ENCODE measurements around the gene MLIP. TPM values are rescaled to one million over a fixed set of nuclear protein-coding genes. Genes with fewer than 3 reads are reported as not detected.

The MLIP gene
- total and polyA plus RNA-seq, 2 experiments from 2014 or later, result not detected

DNA sequence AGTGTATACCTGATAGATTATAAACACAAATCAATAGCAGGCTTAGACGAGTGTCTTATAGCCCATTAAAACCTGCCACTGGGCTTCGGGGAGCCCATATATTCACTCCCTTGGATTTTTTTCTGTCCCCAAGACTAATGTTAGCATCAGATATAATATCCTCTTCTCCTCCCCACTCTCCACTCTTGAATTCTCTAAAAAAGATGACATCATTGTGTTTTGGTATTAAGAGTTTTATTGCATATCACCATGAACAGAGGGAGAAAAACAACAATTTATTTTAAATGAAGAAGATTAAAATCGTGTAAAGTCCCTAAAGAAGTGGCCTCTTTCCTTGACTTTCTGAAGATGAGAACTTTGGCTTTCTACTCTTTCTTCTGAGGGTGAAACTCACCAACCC, 84.4 kb downstream of the MLIP start:
- Histone ChIP-seq H3K4me2 (no peak overlapping the region), H3K79me2 (replicated peaks; ENCODE audit: insufficient read depth) (no peaks in the 10 kb centered on the region), H3K36me3 (ENCODE audit: insufficient read depth) (no peaks in the 10 kb centered on the region), H3K27ac (ENCODE audit: low read depth) (no peak overlapping the region), H3K27me3 (ENCODE audit: insufficient read depth) (no peaks in the 10 kb centered on the region), H4K20me1 (replicated peaks; ENCODE audit: insufficient read depth) (no peaks in the 10 kb centered on the region), H3F3A (replicated peaks; ENCODE audit: low read depth) (no peaks in the 10 kb centered on the region), H2AFZ (no peak overlapping the region), H3K4me3 (no peak overlapping the region), H3K4me1 (ENCODE audit: insufficient read depth) (peaks cover 11% of the 10 kb centered on the region; the same call in 1 of the 2 replicates), H3K9me2 (ENCODE audit: insufficient read depth) (peaks cover 3% of the 10 kb centered on the region)
- Mint-ChIP-seq H3K4me3 (no peak overlapping the region), H3K4me1 (peaks cover 15% of the 10 kb centered on the region), H3K27ac (no peak overlapping the region), H3K36me3 (ENCODE audit: low read depth) (no peaks in the 10 kb centered on the region), H3K9me3 (no peaks in the 10 kb centered on the region), H3K27me3 (ENCODE audit: insufficient read depth, low read depth, poor library complexity) (no peaks in the 10 kb centered on the region)
- DNase-seq (ENCODE audit: low spot score) (no peak), ATAC-seq (no peak)
- TF ChIP-seq ZNF331 (CRISPR knock-in tag; IDR thresholded peaks at IDR 0.05; ENCODE audit: low read depth) (no peak), POLR2AphosphoS5 (IDR thresholded peaks at IDR 0.05; ENCODE audit: low read depth) (no peak), NANOG (IDR thresholded peaks at IDR 0.05; ENCODE audit: borderline replicate concordance) (no peak), STAT1 (IDR thresholded peaks at IDR 0.05; ENCODE audit: unreplicated experiment) (no peak), JUNB (IDR thresholded peaks at IDR 0.05; ENCODE audit: unreplicated experiment) (no peak)
- TF ChIP-seq, protein P1, sequence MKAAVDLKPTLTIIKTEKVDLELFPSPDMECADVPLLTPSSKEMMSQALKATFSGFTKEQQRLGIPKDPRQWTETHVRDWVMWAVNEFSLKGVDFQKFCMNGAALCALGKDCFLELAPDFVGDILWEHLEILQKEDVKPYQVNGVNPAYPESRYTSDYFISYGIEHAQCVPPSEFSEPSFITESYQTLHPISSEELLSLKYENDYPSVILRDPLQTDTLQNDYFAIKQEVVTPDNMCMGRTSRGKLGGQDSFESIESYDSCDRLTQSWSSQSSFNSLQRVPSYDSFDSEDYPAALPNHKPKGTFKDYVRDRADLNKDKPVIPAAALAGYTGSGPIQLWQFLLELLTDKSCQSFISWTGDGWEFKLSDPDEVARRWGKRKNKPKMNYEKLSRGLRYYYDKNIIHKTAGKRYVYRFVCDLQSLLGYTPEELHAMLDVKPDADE (IDR thresholded peaks at IDR 0.05), result no peak
- TF ChIP-seq, protein P2, sequence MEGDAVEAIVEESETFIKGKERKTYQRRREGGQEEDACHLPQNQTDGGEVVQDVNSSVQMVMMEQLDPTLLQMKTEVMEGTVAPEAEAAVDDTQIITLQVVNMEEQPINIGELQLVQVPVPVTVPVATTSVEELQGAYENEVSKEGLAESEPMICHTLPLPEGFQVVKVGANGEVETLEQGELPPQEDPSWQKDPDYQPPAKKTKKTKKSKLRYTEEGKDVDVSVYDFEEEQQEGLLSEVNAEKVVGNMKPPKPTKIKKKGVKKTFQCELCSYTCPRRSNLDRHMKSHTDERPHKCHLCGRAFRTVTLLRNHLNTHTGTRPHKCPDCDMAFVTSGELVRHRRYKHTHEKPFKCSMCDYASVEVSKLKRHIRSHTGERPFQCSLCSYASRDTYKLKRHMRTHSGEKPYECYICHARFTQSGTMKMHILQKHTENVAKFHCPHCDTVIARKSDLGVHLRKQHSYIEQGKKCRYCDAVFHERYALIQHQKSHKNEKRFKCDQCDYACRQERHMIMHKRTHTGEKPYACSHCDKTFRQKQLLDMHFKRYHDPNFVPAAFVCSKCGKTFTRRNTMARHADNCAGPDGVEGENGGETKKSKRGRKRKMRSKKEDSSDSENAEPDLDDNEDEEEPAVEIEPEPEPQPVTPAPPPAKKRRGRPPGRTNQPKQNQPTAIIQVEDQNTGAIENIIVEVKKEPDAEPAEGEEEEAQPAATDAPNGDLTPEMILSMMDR (conservative IDR thresholded peaks at IDR 0.05; ENCODE audit: low read depth in 2 of 2), result no peak

DNA sequence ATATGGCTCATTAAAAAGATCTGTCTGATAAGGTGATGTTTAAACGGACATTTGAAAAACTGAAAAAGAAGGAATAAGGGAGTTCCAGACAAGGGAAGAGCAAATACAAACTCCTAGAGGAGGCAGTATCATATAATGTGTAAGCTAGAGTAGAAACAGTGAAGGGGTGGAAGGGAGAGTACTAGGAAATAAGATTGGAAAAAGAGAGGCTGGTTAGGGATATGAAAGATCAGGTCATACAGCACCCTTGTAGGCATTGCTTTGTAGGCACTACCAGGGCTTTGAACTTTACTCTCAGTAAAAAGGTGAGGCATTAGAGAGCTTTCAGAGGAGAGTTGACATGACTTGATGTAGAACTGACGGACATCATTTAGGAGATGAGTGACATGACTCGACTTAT, 85.7 kb downstream of the MLIP start:
- H3K4me1 ChIP-seq (ENCODE audit: insufficient read depth), result peaks cover 11% of the 10 kb centered on the region; the same call in 1 of the 2 replicates
- H3K36me3 ChIP-seq (ENCODE audit: insufficient read depth), result no peaks in the 10 kb centered on the region
- DNase-seq (ENCODE audit: low spot score), result no peak
- H3K27ac ChIP-seq (ENCODE audit: low read depth), result no peak overlapping the region
- peaks cover 15% of the 10 kb centered on the region for H3K4me1 Mint-ChIP-seq
- no peak overlapping the region for H3K4me2 ChIP-seq
- no peaks in the 10 kb centered on the region for H3K36me3 Mint-ChIP-seq (ENCODE audit: low read depth)
- H3K9me3 Mint-ChIP-seq, result no peaks in the 10 kb centered on the region
- H2AFZ ChIP-seq, result no peak overlapping the region
- H3K4me3 ChIP-seq, result no peak overlapping the region
- no peaks in the 10 kb centered on the region for H3K79me2 ChIP-seq (replicated peaks; ENCODE audit: insufficient read depth)
- H3K27ac Mint-ChIP-seq, result no peak overlapping the region
- no peaks in the 10 kb centered on the region for H4K20me1 ChIP-seq (replicated peaks; ENCODE audit: insufficient read depth)
- no peak overlapping the region for H3K4me3 Mint-ChIP-seq
- no peaks in the 10 kb centered on the region for H3K27me3 Mint-ChIP-seq (ENCODE audit: insufficient read depth, low read depth, poor library complexity)
- H3F3A ChIP-seq (replicated peaks; ENCODE audit: low read depth), result no peaks in the 10 kb centered on the region
- H3K9me2 ChIP-seq (ENCODE audit: insufficient read depth), result peaks cover 3% of the 10 kb centered on the region
- H3K27me3 ChIP-seq (ENCODE audit: insufficient read depth), result no peaks in the 10 kb centered on the region
- ATAC-seq, result no peak
- TF ChIP-seq STAT1 (IDR thresholded peaks at IDR 0.05; ENCODE audit: unreplicated experiment) (no peak), JUNB (IDR thresholded peaks at IDR 0.05; ENCODE audit: unreplicated experiment) (no peak), ZNF331 (CRISPR knock-in tag; IDR thresholded peaks at IDR 0.05; ENCODE audit: low read depth) (no peak), ZNF114 (CRISPR knock-in tag; IDR thresholded peaks at IDR 0.05) (no peak), NANOG (IDR thresholded peaks at IDR 0.05; ENCODE audit: borderline replicate concordance) (no peak)
- TF ChIP-seq, protein P3, sequence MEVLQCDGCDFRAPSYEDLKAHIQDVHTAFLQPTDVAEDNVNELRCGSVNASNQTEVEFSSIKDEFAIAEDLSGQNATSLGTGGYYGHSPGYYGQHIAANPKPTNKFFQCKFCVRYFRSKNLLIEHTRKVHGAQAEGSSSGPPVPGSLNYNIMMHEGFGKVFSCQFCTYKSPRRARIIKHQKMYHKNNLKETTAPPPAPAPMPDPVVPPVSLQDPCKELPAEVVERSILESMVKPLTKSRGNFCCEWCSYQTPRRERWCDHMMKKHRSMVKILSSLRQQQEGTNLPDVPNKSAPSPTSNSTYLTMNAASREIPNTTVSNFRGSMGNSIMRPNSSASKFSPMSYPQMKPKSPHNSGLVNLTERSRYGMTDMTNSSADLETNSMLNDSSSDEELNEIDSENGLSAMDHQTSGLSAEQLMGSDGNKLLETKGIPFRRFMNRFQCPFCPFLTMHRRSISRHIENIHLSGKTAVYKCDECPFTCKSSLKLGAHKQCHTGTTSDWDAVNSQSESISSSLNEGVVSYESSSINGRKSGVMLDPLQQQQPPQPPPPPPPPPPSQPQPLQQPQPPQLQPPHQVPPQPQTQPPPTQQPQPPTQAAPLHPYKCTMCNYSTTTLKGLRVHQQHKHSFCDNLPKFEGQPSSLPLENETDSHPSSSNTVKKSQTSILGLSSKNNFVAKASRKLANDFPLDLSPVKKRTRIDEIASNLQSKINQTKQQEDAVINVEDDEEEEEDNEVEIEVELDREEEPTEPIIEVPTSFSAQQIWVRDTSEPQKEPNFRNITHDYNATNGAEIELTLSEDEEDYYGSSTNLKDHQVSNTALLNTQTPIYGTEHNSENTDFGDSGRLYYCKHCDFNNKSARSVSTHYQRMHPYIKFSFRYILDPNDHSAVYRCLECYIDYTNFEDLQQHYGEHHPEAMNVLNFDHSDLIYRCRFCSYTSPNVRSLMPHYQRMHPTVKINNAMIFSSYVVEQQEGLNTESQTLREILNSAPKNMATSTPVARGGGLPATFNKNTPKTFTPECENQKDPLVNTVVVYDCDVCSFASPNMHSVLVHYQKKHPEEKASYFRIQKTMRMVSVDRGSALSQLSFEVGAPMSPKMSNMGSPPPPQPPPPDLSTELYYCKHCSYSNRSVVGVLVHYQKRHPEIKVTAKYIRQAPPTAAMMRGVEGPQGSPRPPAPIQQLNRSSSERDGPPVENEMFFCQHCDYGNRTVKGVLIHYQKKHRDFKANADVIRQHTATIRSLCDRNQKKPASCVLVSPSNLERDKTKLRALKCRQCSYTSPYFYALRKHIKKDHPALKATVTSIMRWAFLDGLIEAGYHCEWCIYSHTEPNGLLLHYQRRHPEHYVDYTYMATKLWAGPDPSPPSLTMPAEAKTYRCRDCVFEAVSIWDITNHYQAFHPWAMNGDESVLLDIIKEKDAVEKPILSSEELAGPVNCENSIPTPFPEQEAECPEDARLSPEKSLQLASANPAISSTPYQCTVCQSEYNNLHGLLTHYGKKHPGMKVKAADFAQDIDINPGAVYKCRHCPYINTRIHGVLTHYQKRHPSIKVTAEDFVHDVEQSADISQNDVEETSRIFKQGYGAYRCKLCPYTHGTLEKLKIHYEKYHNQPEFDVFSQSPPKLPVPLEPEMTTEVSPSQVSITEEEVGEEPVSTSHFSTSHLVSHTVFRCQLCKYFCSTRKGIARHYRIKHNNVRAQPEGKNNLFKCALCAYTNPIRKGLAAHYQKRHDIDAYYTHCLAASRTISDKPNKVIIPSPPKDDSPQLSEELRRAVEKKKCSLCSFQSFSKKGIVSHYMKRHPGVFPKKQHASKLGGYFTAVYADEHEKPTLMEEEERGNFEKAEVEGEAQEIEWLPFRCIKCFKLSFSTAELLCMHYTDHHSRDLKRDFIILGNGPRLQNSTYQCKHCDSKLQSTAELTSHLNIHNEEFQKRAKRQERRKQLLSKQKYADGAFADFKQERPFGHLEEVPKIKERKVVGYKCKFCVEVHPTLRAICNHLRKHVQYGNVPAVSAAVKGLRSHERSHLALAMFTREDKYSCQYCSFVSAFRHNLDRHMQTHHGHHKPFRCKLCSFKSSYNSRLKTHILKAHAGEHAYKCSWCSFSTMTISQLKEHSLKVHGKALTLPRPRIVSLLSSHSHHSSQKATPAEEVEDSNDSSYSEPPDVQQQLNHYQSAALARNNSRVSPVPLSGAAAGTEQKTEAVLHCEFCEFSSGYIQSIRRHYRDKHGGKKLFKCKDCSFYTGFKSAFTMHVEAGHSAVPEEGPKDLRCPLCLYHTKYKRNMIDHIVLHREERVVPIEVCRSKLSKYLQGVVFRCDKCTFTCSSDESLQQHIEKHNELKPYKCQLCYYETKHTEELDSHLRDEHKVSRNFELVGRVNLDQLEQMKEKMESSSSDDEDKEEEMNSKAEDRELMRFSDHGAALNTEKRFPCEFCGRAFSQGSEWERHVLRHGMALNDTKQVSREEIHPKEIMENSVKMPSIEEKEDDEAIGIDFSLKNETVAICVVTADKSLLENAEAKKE (CRISPR knock-in tag; IDR thresholded peaks at IDR 0.05), result no peak
